GM11168 (cell line): Measurements from ENCODE around the gene FRS3.

ENCODE experiments used
- in situ Hi-C: fragments of 300-500 bp; cut with MboI; formaldehyde crosslinking; loops from one replicate; pipeline ENCODE4 v1.12.0; 2022; ENCODE audit warnings: low sequenced_read_pairs; ENCODE audit not compliant: unreplicated experiment

The FRS3 gene

GRCh38 chr6:41796474-41796873 lies 16.8 kb upstream of the FRS3 start:
- in situ Hi-C loops = no loop called here

GRCh38 chr6:41791984-41792383 lies 12.3 kb upstream of the FRS3 start:
- in situ Hi-C loops = no loop called here

GRCh38 chr6:41791305-41791704 lies 11.6 kb upstream of the FRS3 start:
- in situ Hi-C loops = no loop called here

GRCh38 chr6:41790045-41790444 lies 10.3 kb upstream of the FRS3 start:
- in situ Hi-C loops = no loop called here

GRCh38 chr6:41789390-41789724 lies 9.7 kb upstream of the FRS3 start:
- in situ Hi-C loops = no loop called here

GRCh38 chr6:41787219-41787917 lies 7.7 kb upstream of the FRS3 start, which contains the start of gene TOMM6:
TSS of gene TOMM6 (plus strand) at chr6:41787694. CDS start at chr6:41787698, 4 bp downstream.
- in situ Hi-C loops = no loop called here

GRCh38 chr6:41786451-41787218 lies 6.9 kb upstream of the FRS3 start:
- in situ Hi-C loops = no loop called here

GRCh38 chr6:41785689-41786450 lies 6.2 kb upstream of the FRS3 start:
- in situ Hi-C loops = no loop called here

- in situ Hi-C loops = no loop called here
These were observed 5.6 kb upstream of the FRS3 start for GRCh38 chr6:41785254-41785653.

GRCh38 chr6:41784581-41785171 lies 5.0 kb upstream of the FRS3 start:
- in situ Hi-C loops = loop anchor here (5.0 kb wide), 1 partner anchor 263 kb away; no protein-coding TSS in a partner anchor

GRCh38 chr6:41783106-41783780 lies 3.5 kb upstream of the FRS3 start:
- in situ Hi-C loops = loop anchor here (5.0 kb wide), 1 partner anchor 264 kb away; no protein-coding TSS in a partner anchor

GRCh38 chr6:41781366-41781730 lies 1.6 kb upstream of the FRS3 start:
- in situ Hi-C loops = loop anchor here (5.0 kb wide), 1 partner anchor 266 kb away; no protein-coding TSS in a partner anchor

- in situ Hi-C loops = loop anchor here (5.0 kb wide), 1 partner anchor 267 kb away; no protein-coding TSS in a partner anchor
These were observed 1.1 kb upstream of the FRS3 start, which contains the start of gene PRICKLE4 for GRCh38 chr6:41780551-41781365. TSS of gene PRICKLE4 (plus strand) at chr6:41780782. CDS start at chr6:41783474, 2,692 bp downstream.

- in situ Hi-C loops = no loop called here
These were observed 364 bp downstream of the FRS3 start for GRCh38 chr6:41779336-41779735.

GRCh38 chr6:41778895-41779294 lies 805 bp downstream of the FRS3 start:
- in situ Hi-C loops = no loop called here

- in situ Hi-C loops = no loop called here
These were observed 2.0 kb downstream of the FRS3 start for GRCh38 chr6:41777551-41778285.

- in situ Hi-C loops = no loop called here
These were observed 4.3 kb downstream of the FRS3 start for GRCh38 chr6:41775293-41775882.

- in situ Hi-C loops = no loop called here
These were observed 4.9 kb downstream of the FRS3 start for GRCh38 chr6:41774841-41775240.
